ENCODE data around the gene RYR1. TPM values are rescaled to one million over a fixed set of nuclear protein-coding genes. Genes with fewer than 3 reads are reported as not detected.

The RYR1 gene
- total and polyA plus RNA-seq, 2 of the 13 experiments (the other 11 are each of a cell fraction or from before 2014, with no cell fraction given), result 0.03 TPM; not detected in 1

DNA sequence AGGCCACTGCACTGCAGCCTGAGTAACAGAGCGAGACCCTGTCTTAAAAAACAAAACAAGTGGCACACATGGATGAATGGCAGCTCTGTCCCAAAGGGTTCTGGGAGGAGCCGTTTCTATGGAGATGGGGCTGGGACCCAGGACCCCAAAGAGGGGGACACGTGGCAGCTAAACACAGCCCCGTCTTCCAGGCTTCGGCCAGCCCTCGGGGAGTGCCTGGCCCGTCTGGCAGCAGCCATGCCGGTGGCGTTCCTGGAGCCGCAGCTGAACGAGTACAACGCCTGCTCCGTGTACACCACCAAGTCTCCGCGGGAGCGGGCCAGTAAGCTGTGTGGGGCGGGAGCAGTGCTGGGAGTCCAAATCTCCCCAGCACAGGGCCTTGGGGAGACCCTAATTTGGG lies 82.4 kb downstream of the RYR1 start (continued):
- TF ChIP-seq, protein P1, sequence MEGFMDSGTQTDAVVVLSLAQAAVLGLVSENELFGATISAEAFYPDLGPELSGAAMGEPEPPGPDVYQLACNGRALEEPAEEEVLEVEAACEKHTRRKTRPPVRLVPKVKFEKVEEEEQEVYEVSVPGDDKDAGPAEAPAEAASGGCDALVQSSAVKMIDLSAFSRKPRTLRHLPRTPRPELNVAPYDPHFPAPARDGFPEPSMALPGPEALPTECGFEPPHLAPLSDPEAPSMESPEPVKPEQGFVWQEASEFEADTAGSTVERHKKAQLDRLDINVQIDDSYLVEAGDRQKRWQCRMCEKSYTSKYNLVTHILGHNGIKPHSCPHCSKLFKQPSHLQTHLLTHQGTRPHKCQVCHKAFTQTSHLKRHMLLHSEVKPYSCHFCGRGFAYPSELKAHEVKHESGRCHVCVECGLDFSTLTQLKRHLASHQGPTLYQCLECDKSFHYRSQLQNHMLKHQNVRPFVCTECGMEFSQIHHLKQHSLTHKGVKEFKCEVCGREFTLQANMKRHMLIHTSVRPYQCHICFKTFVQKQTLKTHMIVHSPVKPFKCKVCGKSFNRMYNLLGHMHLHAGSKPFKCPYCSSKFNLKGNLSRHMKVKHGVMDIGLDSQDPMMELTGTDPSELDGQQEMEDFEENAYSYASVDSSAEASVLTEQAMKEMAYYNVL (CRISPR knock-in tag; IDR thresholded peaks at IDR 0.05; ENCODE audit: borderline replicate concordance), result no peak
- TF ChIP-seq, protein P2, sequence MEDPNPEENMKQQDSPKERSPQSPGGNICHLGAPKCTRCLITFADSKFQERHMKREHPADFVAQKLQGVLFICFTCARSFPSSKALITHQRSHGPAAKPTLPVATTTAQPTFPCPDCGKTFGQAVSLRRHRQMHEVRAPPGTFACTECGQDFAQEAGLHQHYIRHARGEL (CRISPR knock-in tag; IDR thresholded peaks at IDR 0.05), result no peak
- TF ChIP-seq ZFP36L1 (CRISPR knock-in tag; IDR thresholded peaks at IDR 0.05) (no peak), WIZ (CRISPR knock-in tag; IDR thresholded peaks at IDR 0.05) (no peak), ZNF672 (CRISPR knock-in tag; IDR thresholded peaks at IDR 0.05) (no peak), PTBP1 (IDR thresholded peaks at IDR 0.05; ENCODE audit: low read depth, low read length, poor library complexity, severe bottlenecking) (no peak), KDM2A (CRISPR knock-in tag; IDR thresholded peaks at IDR 0.05; ENCODE audit: borderline replicate concordance, low read depth) (no peak)
- TF ChIP-seq, protein P3, sequence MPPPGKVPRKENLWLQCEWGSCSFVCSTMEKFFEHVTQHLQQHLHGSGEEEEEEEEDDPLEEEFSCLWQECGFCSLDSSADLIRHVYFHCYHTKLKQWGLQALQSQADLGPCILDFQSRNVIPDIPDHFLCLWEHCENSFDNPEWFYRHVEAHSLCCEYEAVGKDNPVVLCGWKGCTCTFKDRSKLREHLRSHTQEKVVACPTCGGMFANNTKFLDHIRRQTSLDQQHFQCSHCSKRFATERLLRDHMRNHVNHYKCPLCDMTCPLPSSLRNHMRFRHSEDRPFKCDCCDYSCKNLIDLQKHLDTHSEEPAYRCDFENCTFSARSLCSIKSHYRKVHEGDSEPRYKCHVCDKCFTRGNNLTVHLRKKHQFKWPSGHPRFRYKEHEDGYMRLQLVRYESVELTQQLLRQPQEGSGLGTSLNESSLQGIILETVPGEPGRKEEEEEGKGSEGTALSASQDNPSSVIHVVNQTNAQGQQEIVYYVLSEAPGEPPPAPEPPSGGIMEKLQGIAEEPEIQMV (CRISPR knock-in tag; IDR thresholded peaks at IDR 0.05; ENCODE audit: low read depth), result no peak

DNA sequence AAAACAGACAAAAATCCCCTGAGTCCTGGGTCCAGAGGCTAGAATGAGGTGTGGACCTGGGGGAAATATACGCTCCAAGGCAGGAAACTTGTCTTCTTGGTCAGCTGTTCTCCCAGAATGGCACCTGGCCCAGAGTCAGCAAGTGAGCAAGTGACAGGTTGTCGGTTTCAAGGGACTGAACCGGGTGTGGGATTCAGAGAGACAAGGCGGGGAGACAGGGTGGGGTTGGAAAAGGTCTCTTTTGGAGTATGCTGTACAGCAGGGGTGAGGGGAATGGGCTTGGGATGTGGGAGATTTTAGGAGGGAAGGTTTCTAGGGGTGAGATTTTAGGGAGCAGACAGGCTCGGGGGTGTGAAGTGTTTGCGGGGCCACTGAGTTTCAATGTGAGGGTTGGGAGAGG lies 83.3 kb downstream of the RYR1 start:
- Histone ChIP-seq H2AFZ (ENCODE audit: low read length) (no peak overlapping the region), H4K20me1 (ENCODE audit: insufficient read depth, low read length) (no peaks in the 10 kb centered on the region), H3K4me1 (ENCODE audit: insufficient read depth, low read length) (peaks cover 8% of the 10 kb centered on the region), H3K79me2 (ENCODE audit: insufficient read depth, low read length) (no peaks in the 10 kb centered on the region), H3K27me3 (ENCODE audit: control insufficient read depth in 1 of 2, insufficient read depth in 2 of 2, low read length in 2 of 2) (peaks cover 0 to 1% of the 10 kb centered on the region in 2 experiments; a peak in 3 of 5 replicates), H3K36me3 (replicated peaks in 1 of 2; ENCODE audit: control insufficient read depth in 1 of 2, insufficient read depth in 2 of 2, low read length in 2 of 2) (no peaks in the 10 kb centered on the region), H3K4me3 (replicated peaks in 1 of 3; ENCODE audit: insufficient read depth in 1 of 3, low read depth in 2 of 3, low read length in 3 of 3) (no peak overlapping the region), H3K4me2 (ENCODE audit: low read depth, low read length) (no peak overlapping the region), H3K9ac (ENCODE audit: insufficient read depth, low read depth, low read length) (no peak overlapping the region), H3K27ac (ENCODE audit: extremely low read length, insufficient read depth, low read length) (no peak overlapping the region), H3K9me3 (ENCODE audit: low read length) (no peaks in the 10 kb centered on the region)
- in situ Hi-C loops (cut with HindIII; ENCODE audit: extremely low pct_ligation_motif_present, low pct_unique_long_range_greater_than_20kb) (no loop called here), intact Hi-C loops (cut with micrococcal nuclease; ENCODE audit: unreplicated experiment) (no loop called here)
- DNase-seq (ENCODE audit: low spot score) (no peak), ATAC-seq (no peak), FAIRE-seq (no peak)
- no TSS peak for BruUV-seq (replicated peaks)
- ChIA-PET POLR2A (no interaction called here), CTCF (ENCODE audit: low intra/inter-chr PET ratio, low total read pairs) (no interaction called here)
- WGBS (ENCODE audit: low lambda C conversion rate), result 46% methylated on average over 6 of the region's 6 CpGs
- TF ChIP-seq SYNCRIP (IDR thresholded peaks at IDR 0.05; ENCODE audit: insufficient read depth, low read depth, low read length), result no peak
- no peak for TF ChIP-seq ZNF3 (CRISPR knock-in tag; IDR thresholded peaks at IDR 0.05)
- TF ChIP-seq, protein P4, sequence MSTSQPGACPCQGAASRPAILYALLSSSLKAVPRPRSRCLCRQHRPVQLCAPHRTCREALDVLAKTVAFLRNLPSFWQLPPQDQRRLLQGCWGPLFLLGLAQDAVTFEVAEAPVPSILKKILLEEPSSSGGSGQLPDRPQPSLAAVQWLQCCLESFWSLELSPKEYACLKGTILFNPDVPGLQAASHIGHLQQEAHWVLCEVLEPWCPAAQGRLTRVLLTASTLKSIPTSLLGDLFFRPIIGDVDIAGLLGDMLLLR (CRISPR knock-in tag; IDR thresholded peaks at IDR 0.05), result no peak
- TF ChIP-seq ZNF782 (CRISPR knock-in tag; IDR thresholded peaks at IDR 0.05; ENCODE audit: borderline replicate concordance), result no peak
- TF ChIP-seq THYN1 (CRISPR knock-in tag; IDR thresholded peaks at IDR 0.05; ENCODE audit: borderline replicate concordance, low read depth), result no peak
- TF ChIP-seq ZNF737 (CRISPR knock-in tag; IDR thresholded peaks at IDR 0.05; ENCODE audit: borderline replicate concordance), result no peak
- TF ChIP-seq ZKSCAN1 (IDR thresholded peaks at IDR 0.05; ENCODE audit: low read length), result no peak
- no peak for TF ChIP-seq ZNF260 (CRISPR knock-in tag; IDR thresholded peaks at IDR 0.05; ENCODE audit: borderline replicate concordance, low read depth)
